NB4 (cell line): ENCODE measurements around the gene PSME1.
A peak's percentile ranks its signal among the peaks of the same experiment; 100 is the strongest.

Experiments used
- CTCF ChIP-seq: IDR thresholded peaks from one replicate; pipeline ENCODE4 v1.5.1; 2012; ENCODE audit warnings: low read depth, low read length
- MAX ChIP-seq: IDR thresholded peaks from 2 replicates; pipeline ENCODE4 v1.6.1; 2011; ENCODE audit warnings: low read depth, low read length

- TF ChIP-seq CTCF (no peak), MAX (peak; percentile 64)
Measured at GRCh38 chr14:24146453-24146977, 10.5 kb downstream of the PSME1 start, which contains the start of gene PSME2.
